ES-I3 (cell line): ENCODE data around the gene GABBR2.

Source experiments
- H3K36me3 ChIP-seq: 2 replicates; pipeline ENCODE4 v1.6.1; 2013; ENCODE audit warnings: mild to moderate bottlenecking, low read length, control low read depth, moderate library complexity; ENCODE audit not compliant: insufficient read depth
- H3K4me1 ChIP-seq: 2 replicates; pipeline ENCODE4 v1.6.1; 2013; ENCODE audit warnings: mild to moderate bottlenecking, control low read depth, low read length; ENCODE audit not compliant: insufficient read depth
- H3K9ac ChIP-seq: 2 replicates; pipeline ENCODE4 v1.6.1; 2013; ENCODE audit warnings: low read depth, mild to moderate bottlenecking, low read length, moderate library complexity
- H3K9me3 ChIP-seq: 2 replicates; pipeline ENCODE4 v1.6.1; 2013; ENCODE audit warnings: mild to moderate bottlenecking, low read length, moderate library complexity; ENCODE audit not compliant: control insufficient read depth, insufficient read depth

Gene GABBR2

DNA sequence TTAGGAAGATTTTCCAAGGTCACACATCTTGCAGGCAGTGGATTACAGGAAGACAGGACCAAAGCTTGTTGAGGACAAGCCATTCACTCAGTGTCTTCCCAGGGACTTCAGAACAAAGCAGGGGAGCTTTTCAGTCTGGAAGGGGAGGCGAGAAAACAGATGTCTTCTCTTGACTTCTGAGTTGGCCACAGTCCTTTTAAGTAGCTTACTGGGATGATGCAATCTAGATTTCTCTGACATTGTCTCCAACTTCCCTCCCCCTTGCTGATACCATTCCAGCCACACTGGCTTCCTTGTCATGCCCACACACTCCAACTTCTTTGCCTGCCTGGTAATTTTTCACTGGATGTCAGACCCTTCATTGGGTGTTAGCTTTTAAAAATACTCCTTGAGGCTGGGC lies 279.1 kb downstream of the GABBR2 start:
- no peak overlapping the region for H3K9ac ChIP-seq
- H3K4me1 ChIP-seq = no peaks in the 10 kb centered on the region
- no peaks in the 10 kb centered on the region for H3K36me3 ChIP-seq
- H3K9me3 ChIP-seq = no peaks in the 10 kb centered on the region

GRCh38 chr9:98428454-98428853 lies 280.3 kb downstream of the GABBR2 start:
- Histone ChIP-seq H3K9ac (no peak overlapping the region), H3K4me1 (no peaks in the 10 kb centered on the region), H3K36me3 (no peaks in the 10 kb centered on the region), H3K9me3 (no peaks in the 10 kb centered on the region)

DNA sequence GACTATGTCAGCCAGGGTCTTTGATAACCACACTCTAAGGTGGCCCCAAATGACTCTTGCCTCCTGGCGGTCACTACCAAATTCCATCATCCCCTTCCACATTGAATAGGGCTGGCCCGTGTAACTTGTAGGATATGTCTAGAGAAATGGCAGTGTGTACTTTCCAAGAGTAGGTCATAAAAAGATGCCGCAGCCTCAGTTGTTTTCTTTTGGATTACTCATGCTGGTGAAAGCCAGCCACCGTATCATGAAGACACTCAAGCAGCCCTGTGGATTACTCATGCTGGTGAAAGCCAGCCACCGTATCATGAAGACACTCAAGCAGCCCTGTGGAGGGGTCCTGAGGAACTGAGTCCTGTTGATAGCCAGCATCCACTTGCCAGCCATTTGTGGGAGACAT lies 281.2 kb downstream of the GABBR2 start:
- no peak overlapping the region for H3K9ac ChIP-seq
- H3K4me1 ChIP-seq = no peaks in the 10 kb centered on the region
- no peaks in the 10 kb centered on the region for H3K36me3 ChIP-seq
- H3K9me3 ChIP-seq = no peaks in the 10 kb centered on the region

- H3K4me1 ChIP-seq = no peaks in the 10 kb centered on the region
- H3K9ac ChIP-seq = no peak overlapping the region
- no peaks in the 10 kb centered on the region for H3K36me3 ChIP-seq
- H3K9me3 ChIP-seq = no peaks in the 10 kb centered on the region
Measured at GRCh38 chr9:98425079-98425478, 283.7 kb downstream of the GABBR2 start.

DNA sequence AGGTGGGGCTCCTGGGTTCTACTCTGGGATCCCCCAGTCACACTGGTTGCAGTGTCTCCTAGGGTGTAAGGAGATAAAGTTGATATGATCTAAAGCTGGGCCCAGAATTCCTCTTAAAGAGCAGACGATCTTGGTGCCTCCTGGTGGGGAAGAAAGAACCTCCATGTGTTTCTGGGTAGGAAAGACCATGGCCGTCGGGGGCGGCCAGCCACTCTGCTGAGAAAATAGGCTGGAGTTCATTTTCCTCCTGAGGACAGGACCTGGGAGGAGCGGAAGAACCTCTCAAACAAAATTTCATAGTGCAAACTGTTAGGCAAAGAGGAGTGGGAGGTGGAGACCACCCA lies 289.5 kb downstream of the GABBR2 start:
- no peaks in the 10 kb centered on the region for H3K4me1 ChIP-seq
- no peaks in the 10 kb centered on the region for H3K9me3 ChIP-seq
- H3K36me3 ChIP-seq = no peaks in the 10 kb centered on the region
- H3K9ac ChIP-seq = no peak overlapping the region

GRCh38 chr9:98418578-98419259 lies 290.0 kb downstream of the GABBR2 start:
- Histone ChIP-seq H3K9ac (no peak overlapping the region), H3K4me1 (no peaks in the 10 kb centered on the region), H3K36me3 (no peaks in the 10 kb centered on the region), H3K9me3 (no peaks in the 10 kb centered on the region)

DNA sequence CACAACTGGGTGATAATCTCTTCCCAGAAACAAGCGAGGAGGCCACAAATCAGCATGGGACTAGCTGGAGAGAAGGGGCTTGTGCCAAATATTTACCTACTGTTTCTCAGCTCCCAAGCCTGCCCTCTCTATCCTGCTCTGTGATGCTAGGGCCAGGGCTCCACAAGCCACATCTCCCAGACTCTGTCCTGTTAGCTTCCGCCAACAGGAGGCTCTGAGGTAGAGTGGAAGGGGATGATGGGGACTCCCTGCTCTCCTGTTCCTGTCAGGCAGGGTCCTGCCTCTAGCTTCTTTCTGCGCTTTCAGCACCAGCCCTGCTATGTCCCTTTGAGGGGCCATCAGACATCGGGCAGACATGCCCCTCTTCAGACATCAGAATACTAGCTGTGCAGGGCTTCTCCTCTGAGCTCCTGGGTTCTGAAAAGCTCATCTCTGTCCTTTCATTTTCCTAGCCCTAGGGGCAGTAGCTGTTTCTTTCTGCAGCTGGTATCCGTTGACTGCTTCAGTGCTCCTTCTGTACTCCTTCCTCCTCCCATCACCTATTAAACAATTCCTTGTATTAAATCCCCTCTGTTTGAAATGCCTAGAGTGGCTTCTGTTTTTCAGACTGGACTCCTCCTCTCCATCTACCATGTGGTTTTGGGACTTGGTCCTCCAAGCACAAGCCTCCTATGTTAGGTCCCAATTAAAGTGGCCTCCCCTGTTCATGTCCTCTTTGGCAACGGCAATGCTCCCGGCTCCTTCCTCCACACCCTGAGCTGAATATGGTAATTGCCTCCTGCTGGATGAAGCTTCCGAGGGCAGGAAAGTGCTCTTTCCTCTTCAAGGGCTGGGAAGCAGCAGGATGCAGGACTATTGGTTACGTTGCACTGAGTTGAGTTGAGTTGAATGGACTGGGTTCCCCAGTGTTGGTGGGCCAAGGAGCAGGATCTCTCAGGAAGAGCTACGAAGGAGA lies 292.2 kb downstream of the GABBR2 start:
- Histone ChIP-seq H3K36me3 (no peaks in the 10 kb centered on the region), H3K4me1 (peaks cover 7% of the 10 kb centered on the region; the same call in 1 of the 2 replicates), H3K9ac (no peak overlapping the region)

DNA sequence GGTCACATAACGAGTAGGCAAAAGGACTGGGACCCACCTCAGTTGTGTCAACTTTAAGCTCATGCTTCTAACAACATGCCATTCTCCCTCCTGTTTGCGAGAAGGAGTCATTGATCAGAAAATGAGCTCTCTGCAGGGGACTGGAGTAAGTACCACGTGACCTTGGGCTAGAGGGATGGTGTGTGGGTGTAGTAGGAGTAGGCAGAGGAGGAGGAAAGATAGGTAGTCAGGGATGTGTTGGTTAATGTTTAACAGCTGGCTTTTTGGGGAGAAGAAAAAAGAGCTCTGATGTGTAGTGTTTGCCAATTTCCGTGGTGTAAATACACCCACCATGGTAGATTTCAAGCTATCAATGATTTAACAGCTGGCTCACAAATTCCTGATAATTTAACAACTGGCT lies 293.0 kb downstream of the GABBR2 start:
- Histone ChIP-seq H3K4me1 (peaks cover 10% of the 10 kb centered on the region; the same call in 1 of the 2 replicates), H3K9ac (no peak overlapping the region), H3K9me3 (no peaks in the 10 kb centered on the region), H3K36me3 (no peaks in the 10 kb centered on the region)

More for the DNA sequence above, 292.2 kb downstream of the GABBR2 start:
- no peaks in the 10 kb centered on the region for H3K9me3 ChIP-seq

DNA sequence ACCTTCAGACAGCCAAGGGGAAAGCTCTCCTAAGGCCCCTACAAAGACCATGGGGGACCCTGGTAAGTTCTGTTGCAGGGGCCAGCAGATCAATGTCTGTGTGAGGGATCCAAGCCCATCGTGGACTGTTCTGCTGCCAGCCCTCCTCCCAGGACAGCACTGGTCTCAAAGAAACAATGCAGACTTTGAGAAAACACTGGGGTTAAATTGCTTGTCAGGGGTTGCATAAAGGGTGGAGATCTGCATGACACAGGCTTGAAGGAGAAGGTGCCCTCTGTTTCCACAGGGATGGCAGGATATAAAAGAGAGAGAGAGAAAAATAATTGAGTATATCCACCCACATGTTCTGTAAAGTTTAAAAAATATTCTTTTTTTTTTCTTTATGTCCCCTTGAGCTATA lies 295.7 kb downstream of the GABBR2 start:
- peaks cover 15% of the 10 kb centered on the region; the same call in 1 of the 2 replicates for H3K4me1 ChIP-seq
- no peaks in the 10 kb centered on the region for H3K9me3 ChIP-seq
- H3K36me3 ChIP-seq = no peaks in the 10 kb centered on the region
- no peak overlapping the region for H3K9ac ChIP-seq

GRCh38 chr9:98412101-98412842 lies 296.5 kb downstream of the GABBR2 start:
- no peaks in the 10 kb centered on the region for H3K9me3 ChIP-seq
- no peak overlapping the region for H3K9ac ChIP-seq
- H3K36me3 ChIP-seq = no peaks in the 10 kb centered on the region
- H3K4me1 ChIP-seq = peaks cover 23% of the 10 kb centered on the region; the same call in 1 of the 2 replicates

- H3K4me1 ChIP-seq = peaks cover 31% of the 10 kb centered on the region; the same call in 1 of the 2 replicates
- H3K36me3 ChIP-seq = no peaks in the 10 kb centered on the region
- H3K9me3 ChIP-seq = no peaks in the 10 kb centered on the region
- peak overlapping the region; percentile 17; the same call in 1 of the 2 replicates for H3K9ac ChIP-seq
Measured at GRCh38 chr9:98410185-98410697, 298.5 kb downstream of the GABBR2 start.

GRCh38 chr9:98409719-98410118 lies 299.0 kb downstream of the GABBR2 start:
- H3K9ac ChIP-seq = no peak overlapping the region
- H3K9me3 ChIP-seq = no peaks in the 10 kb centered on the region
- no peaks in the 10 kb centered on the region for H3K36me3 ChIP-seq
- H3K4me1 ChIP-seq = peaks cover 31% of the 10 kb centered on the region; the same call in 1 of the 2 replicates

DNA sequence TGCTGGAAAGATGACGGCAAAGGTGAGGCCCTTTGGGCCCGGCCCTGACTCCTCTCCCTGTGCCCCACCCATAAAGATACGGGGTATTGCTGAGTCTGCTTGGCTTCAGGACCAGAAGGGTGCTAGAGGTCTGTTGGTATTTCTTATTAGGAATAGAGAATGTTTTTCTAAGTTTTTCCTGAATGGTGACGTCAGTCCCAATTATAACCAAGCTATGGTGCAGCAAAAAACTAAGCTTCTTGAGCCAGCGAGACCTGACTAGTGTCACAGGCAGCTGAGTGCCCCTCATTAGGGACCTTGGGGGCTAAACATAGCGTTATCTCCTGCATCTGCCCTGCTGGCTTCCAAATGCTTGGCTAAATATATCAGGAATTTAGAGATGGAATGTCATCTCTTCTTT lies 302.3 kb downstream of the GABBR2 start:
- Histone ChIP-seq H3K9ac (no peak overlapping the region), H3K4me1 (peaks cover 29% of the 10 kb centered on the region; the same call in 1 of the 2 replicates), H3K36me3 (no peaks in the 10 kb centered on the region), H3K9me3 (no peaks in the 10 kb centered on the region)

- Histone ChIP-seq H3K4me1 (peaks cover 24% of the 10 kb centered on the region; the same call in 1 of the 2 replicates), H3K36me3 (no peaks in the 10 kb centered on the region), H3K9ac (no peak overlapping the region), H3K9me3 (no peaks in the 10 kb centered on the region)
Measured at GRCh38 chr9:98404237-98404636, 304.5 kb downstream of the GABBR2 start.
